Endothelial cell of umbilical vein (primary cell): ENCODE results near the gene SLC9A9. TPM values are rescaled to one million over a fixed set of nuclear protein-coding genes. Genes with fewer than 3 reads are reported as not detected.

Experiments
- BruUV-seq: library from RNA; stranded (reverse); fragments of 400-500 nt; replicated peaks from 2 replicates; lab custom pipeline; 2021; lab: Mats Ljungman, UMichigan
- CTCF ChIA-PET: fragments of 300-600, 350-600 bp; sonication (Branson Sonifier 250); formaldehyde crosslinking; loops from one replicate; lab custom pipeline; 2021; ENCODE audit warnings: antibody characterized with exemption, inconsistent platforms; lab: Charles Lee
- POLR2A ChIA-PET: fragments of 300-600, 350-600 bp; sonication (Branson Sonifier 250); formaldehyde crosslinking; loops from one replicate; lab custom pipeline; 2021; ENCODE audit warnings: antibody characterized with exemption, inconsistent platforms; lab: Charles Lee
- DNase-seq: peaks from one replicate; pipeline ENCODE4 v3.0.0-alpha.2; 2011; ENCODE audit warnings: low read depth, low spot score
- FAIRE-seq: peaks from 2 replicates; lab custom pipeline; 2011; peaks lifted over from hg19 to GRCh38; lab: Jason Lieb, UNC
- H2AFZ ChIP-seq: 2 replicates; pipeline ENCODE4 v1.6.0; 2012; ENCODE audit warnings: low read depth, low read length, control low read depth, inconsistent platforms
- H3K27ac ChIP-seq: 2 replicates; pipeline ENCODE4 v1.5.1; 2011; ENCODE audit warnings: low read depth, mild to moderate bottlenecking, control low read depth, low read length, moderate library complexity; ENCODE audit not compliant: insufficient read depth
- H3K27me3 ChIP-seq, 2 experiments: 2 replicates each; pipeline versions ENCODE4 v1.6.0 to v1.6.1; 2011; ENCODE audit warnings: low read length in 2 of 2, mixed read lengths in 1 of 2; ENCODE audit not compliant: control insufficient read depth in 2 of 2, insufficient read depth in 2 of 2
- H3K36me3 ChIP-seq, 2 experiments: 2 replicates in 1 of 2; 3 replicates in 1 of 2; pipeline ENCODE4 v1.5.1; 2011; ENCODE audit warnings: low read length in 2 of 2, mild to moderate bottlenecking in 1 of 2, moderate library complexity in 1 of 2; ENCODE audit not compliant: control insufficient read depth in 2 of 2, insufficient read depth in 2 of 2; ENCODE audit errors: extremely low read depth in 1 of 2
- H3K4me1 ChIP-seq: 3 replicates; pipeline ENCODE4 v1.5.1; 2011; ENCODE audit warnings: mild to moderate bottlenecking, low read length; ENCODE audit not compliant: control insufficient read depth, insufficient read depth; ENCODE audit errors: extremely low read depth
- H3K4me2 ChIP-seq: 2 replicates; pipeline ENCODE4 v1.6.1; 2011; ENCODE audit warnings: low read length, control low read depth, mixed read lengths; ENCODE audit not compliant: insufficient read depth
- H3K4me3 ChIP-seq, 3 experiments: fragments of 200-600 bp in 1 of 3; sonication (generic), shearing (Covaris generic) in 1 of 3; replicated peaks in 1 of 3; 2 replicates each; pipeline ENCODE4 v1.5.1; 2011 to 2016; ENCODE audit warnings: control low read depth in 3 of 3, low read length in 3 of 3, mild to moderate bottlenecking in 2 of 3, inconsistent platforms in 1 of 3, low read depth in 1 of 3, moderate library complexity in 1 of 3; ENCODE audit not compliant: insufficient read depth in 1 of 3
- H3K79me2 ChIP-seq: 2 replicates; pipeline ENCODE4 v1.6.0; 2012; ENCODE audit warnings: low read length, inconsistent platforms; ENCODE audit not compliant: control insufficient read depth, insufficient read depth
- H3K9ac ChIP-seq: replicated peaks from 2 replicates; pipeline ENCODE3; 2011; ENCODE audit warnings: low read length, control low read depth; ENCODE audit not compliant: insufficient read depth; ENCODE audit errors: extremely low read depth
- H3K9me1 ChIP-seq: replicated peaks from 3 replicates; pipeline ENCODE4 v1.6.0; 2011; ENCODE audit warnings: mild to moderate bottlenecking, low read length; ENCODE audit not compliant: control insufficient read depth, insufficient read depth; ENCODE audit errors: extremely low read depth
- H3K9me3 ChIP-seq: replicated peaks from 2 replicates; pipeline ENCODE4 v1.5.1; 2012; ENCODE audit warnings: low read length, inconsistent platforms; ENCODE audit not compliant: control insufficient read depth, insufficient read depth
- H4K20me1 ChIP-seq: replicated peaks from 2 replicates; pipeline ENCODE3; 2011; ENCODE audit warnings: mild to moderate bottlenecking, low read length; ENCODE audit not compliant: control insufficient read depth, insufficient read depth; ENCODE audit errors: extremely low read depth
- CTCF ChIP-seq, 2 donors: IDR thresholded peaks; 1 replicate in 1 of 2; 2 replicates in 1 of 2; pipeline ENCODE4 v1.5.1; 2011; ENCODE audit warnings: low read length in 2 of 2, mild to moderate bottlenecking in 2 of 2, moderate library complexity in 2 of 2, control low read depth in 1 of 2, inconsistent platforms in 1 of 2, low read depth in 1 of 2; ENCODE audit not compliant: insufficient read depth in 1 of 2; ENCODE audit errors: extremely low read depth in 1 of 2
- EZH2 ChIP-seq: IDR thresholded peaks from 2 replicates; pipeline ENCODE4 v1.6.1; 2012; ENCODE audit warnings: borderline replicate concordance, low read depth, mild to moderate bottlenecking, moderate library complexity, low read length, inconsistent platforms; ENCODE audit not compliant: severe bottlenecking
- FOS ChIP-seq: IDR thresholded peaks from 2 replicates; pipeline ENCODE4 v1.6.1; 2011; ENCODE audit warnings: mild to moderate bottlenecking, low read length, moderate library complexity, borderline replicate concordance; ENCODE audit not compliant: insufficient read depth
- GATA2 ChIP-seq: IDR thresholded peaks from 2 replicates; pipeline ENCODE4 v1.7.0; 2011; ENCODE audit warnings: low read depth, mild to moderate bottlenecking, moderate library complexity, mixed read lengths, low read length; ENCODE audit not compliant: insufficient read length, insufficient read depth
- JUN ChIP-seq: IDR thresholded peaks from 2 replicates; pipeline ENCODE4 v1.6.1; 2011; ENCODE audit warnings: borderline replicate concordance, low read depth; ENCODE audit not compliant: insufficient read length, insufficient read depth
- MAX ChIP-seq: IDR thresholded peaks from 2 replicates; pipeline ENCODE4 v1.6.1; 2011; ENCODE audit not compliant: insufficient read depth, insufficient read length
- MYC ChIP-seq: IDR thresholded peaks from one replicate; pipeline ENCODE4 v1.6.1; 2011; ENCODE audit warnings: mild to moderate bottlenecking, low read depth, low read length
- POLR2A ChIP-seq: IDR thresholded peaks from 2 replicates; pipeline ENCODE4 v1.6.1; 2012; ENCODE audit warnings: low read depth, mild to moderate bottlenecking, control low read depth, low read length
- POLR2AphosphoS5 ChIP-seq: IDR thresholded peaks from 2 replicates; pipeline ENCODE4 v1.6.1; 2012; ENCODE audit warnings: low read depth, mild to moderate bottlenecking, control low read depth, low read length, moderate library complexity; ENCODE audit not compliant: insufficient read depth
- dilution Hi-C: fragments of 300-500 bp; cut with MboI; formaldehyde crosslinking; loops from one replicate; pipeline ENCODE4 v1.15.0; 2019; ENCODE audit warnings: low sequenced_read_pairs; ENCODE audit not compliant: extremely low pct_ligation_motif_present
- intact Hi-C: fragments of 100-400 bp; cut with micrococcal nuclease; formaldehyde crosslinking; loops from one replicate; pipeline ENCODE4 v1.10.0; 2022
- polyA plus RNA-seq, 4 experiments: library from polyadenylated mRNA; depleted of rRNA in 3 of 4; stranded (reverse) in 3 of 4; unstranded in 1 of 4; fragments of >200 nt; gene quantifications; 2 replicates each; pipeline versions ENCODE4 v1.2.1 to v1.2.3, GENCODE V29; 2011 to 2012; ENCODE audit warnings: missing spikeins in 1 of 4
- total RNA-seq: library from RNA; stranded (reverse); gene quantifications from 2 replicates; pipeline ENCODE4 v1.2.3, GENCODE V29; 2021

SLC9A9 gene
- total and polyA plus RNA-seq, 2 donors (not counting 3 experiments of a cell fraction or from before 2014, with no cell fraction given), result 1.5 to 1.8 TPM

GRCh38 chr3:143234526-143234925, 613.7 kb downstream of the SLC9A9 start:
- no TSS peak for BruUV-seq
- Histone ChIP-seq H3K9me3 (no peaks in the 10 kb centered on the region), H3K4me3 (no peak overlapping the region), H2AFZ (no peak overlapping the region), H3K79me2 (no peaks in the 10 kb centered on the region), H3K36me3 (no peaks in the 10 kb centered on the region), H3K4me1 (peaks cover 12% of the 10 kb centered on the region), H3K27ac (no peak overlapping the region), H3K9me1 (no peaks in the 10 kb centered on the region), H3K9ac (no peak overlapping the region), H4K20me1 (no peaks in the 10 kb centered on the region), H3K27me3 (no peaks in the 10 kb centered on the region), H3K4me2 (no peak overlapping the region)
- dilution Hi-C loops (no loop called here), intact Hi-C loops (no loop called here)
- DNase-seq (no peak), FAIRE-seq (no peak)
- ChIA-PET CTCF (no interaction called here), POLR2A (no interaction called here)
- TF ChIP-seq CTCF (IDR thresholded peaks at IDR 0.05; ENCODE audit: extremely low read depth in 1 of 2, insufficient read depth in 1 of 2, low read depth in 1 of 2, low read length in 2 of 2), result no peak
- no peak for TF ChIP-seq POLR2AphosphoS5
- no peak for TF ChIP-seq JUN
- TF ChIP-seq FOS, result no peak
- no peak for TF ChIP-seq GATA2
- no peak for TF ChIP-seq EZH2
- no peak for TF ChIP-seq POLR2A
- no peak for TF ChIP-seq MYC
- TF ChIP-seq MAX, result no peak
